Activated naive CD8-positive, alpha-beta T cell treated with anti-CD3 and anti-CD28 coated beads, Interleukin-2, amount 10 ng/mL, durations not matched to agents 7 days and 5 days (primary cell): ENCODE measurements around the gene TBCE. TPM values are rescaled to one million over a fixed set of nuclear protein-coding genes. Genes with fewer than 3 reads are reported as not detected.
A peak's percentile ranks its signal among the peaks of the same experiment; 100 is the strongest.
"Not testable (repeated sequence)": the region's sequence is repeated elsewhere in the genome, so short reads cannot be mapped to it uniquely, and the experiment has no call there.

Experiments used
- ATAC-seq: fragments of 150-1000 bp; cut with Tn5 transposase; one replicate; pipeline ENCODE4 v1.10.0; 2021; ENCODE audit warnings: low read depth, moderate library complexity
- POLR2A ChIA-PET: fragments of 350-600 bp; sonication (Branson Sonifier 250); formaldehyde crosslinking; loops from one replicate; lab custom pipeline; 2021; ENCODE audit warnings: antibody characterized with exemption; lab: Charles Lee
- DNase-seq: peaks from one replicate; pipeline ENCODE4 v3.0.0; 2021
- H3K27ac Mint-ChIP-seq: one replicate; pipeline ENCODE4 v1.8.0; 2022; ENCODE audit warnings: mild to moderate bottlenecking, mixed read lengths
- H3K27me3 Mint-ChIP-seq: one replicate; pipeline ENCODE4 v1.8.0; 2022; ENCODE audit warnings: mild to moderate bottlenecking, moderate library complexity, mixed read lengths
- H3K36me3 Mint-ChIP-seq: one replicate; pipeline ENCODE4 v1.8.0; 2021; ENCODE audit warnings: mild to moderate bottlenecking, mixed read lengths
- H3K4me1 Mint-ChIP-seq: one replicate; pipeline ENCODE4 v1.8.0; 2021; ENCODE audit warnings: mixed read lengths
- H3K4me3 Mint-ChIP-seq: one replicate; pipeline ENCODE4 v1.8.0; 2022; ENCODE audit warnings: mild to moderate bottlenecking, moderate library complexity, mixed read lengths
- H3K9me3 Mint-ChIP-seq: one replicate; pipeline ENCODE4 v1.8.0; 2021; ENCODE audit warnings: mixed read lengths
- total RNA-seq, 2 experiments: library from RNA; stranded (reverse); gene quantifications; one replicate each; pipeline ENCODE4 v1.2.3, GENCODE V29; 2021

Gene TBCE
- total RNA-seq, 2 experiments from 2014 or later, result 29.8 to 30.3 TPM

DNA sequence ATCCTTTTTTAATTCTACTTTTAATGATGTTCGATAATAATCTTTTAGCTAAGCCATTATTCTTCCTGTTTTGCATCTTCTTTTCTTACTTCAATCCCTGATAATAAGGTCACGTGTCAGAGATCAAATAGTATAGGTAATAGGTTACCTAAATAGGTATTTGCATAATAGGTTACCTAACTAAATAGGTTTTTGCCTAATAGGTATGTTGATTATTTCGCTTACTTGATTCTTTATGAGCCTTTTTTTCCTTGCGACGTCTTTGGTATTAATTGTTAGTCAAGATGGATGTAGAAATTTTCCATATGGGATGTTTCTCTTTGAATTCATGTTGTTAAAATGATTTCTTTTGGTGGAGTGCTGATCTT lies 36.3 kb upstream of the TBCE start:
- H3K4me1 Mint-ChIP-seq, result peaks cover 21% of the 10 kb centered on the region
- POLR2A ChIA-PET, result interaction anchor here (1.7 kb wide), 1 partner anchor 10 kb away, joined by 4 read pairs; no protein-coding TSS in a partner anchor
- H3K9me3 Mint-ChIP-seq, result no peaks in the 10 kb centered on the region
- DNase-seq (no peak), ATAC-seq (no peak)
- peak overlapping the region; percentile 54 for H3K27ac Mint-ChIP-seq
- H3K4me3 Mint-ChIP-seq, result no peak overlapping the region
- no peaks in the 10 kb centered on the region for H3K27me3 Mint-ChIP-seq
- H3K36me3 Mint-ChIP-seq, result peaks cover 15% of the 10 kb centered on the region

DNA sequence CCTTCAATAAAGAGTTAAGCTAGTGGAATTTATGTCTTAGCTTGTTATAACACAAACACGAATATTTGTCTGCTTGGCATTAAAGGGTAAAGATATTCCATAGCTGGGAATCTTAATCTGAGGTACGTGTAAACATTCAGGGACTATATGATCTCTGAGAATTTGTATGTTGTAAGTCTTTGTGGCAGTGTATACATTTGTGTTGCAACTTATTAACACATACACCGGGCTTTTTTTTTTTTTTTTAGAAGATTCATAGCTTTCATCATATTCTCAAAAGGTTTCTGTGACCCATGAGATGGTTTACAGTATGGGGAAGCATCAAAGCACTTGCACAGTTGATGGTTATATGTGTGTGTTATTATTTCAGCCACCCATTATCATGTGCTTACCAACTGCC lies 35.8 kb upstream of the TBCE start:
- Mint-ChIP-seq H3K36me3 (peaks cover 15% of the 10 kb centered on the region), H3K27me3 (no peaks in the 10 kb centered on the region), H3K4me3 (no peak overlapping the region), H3K4me1 (peaks cover 21% of the 10 kb centered on the region), H3K27ac (peak overlapping the region; percentile 54), H3K9me3 (no peaks in the 10 kb centered on the region)
- POLR2A ChIA-PET, result interaction anchor here (1.7 kb wide), 1 partner anchor 9 kb away, joined by 4 read pairs; no protein-coding TSS in a partner anchor
- ATAC-seq (no peak), DNase-seq (no peak)

DNA sequence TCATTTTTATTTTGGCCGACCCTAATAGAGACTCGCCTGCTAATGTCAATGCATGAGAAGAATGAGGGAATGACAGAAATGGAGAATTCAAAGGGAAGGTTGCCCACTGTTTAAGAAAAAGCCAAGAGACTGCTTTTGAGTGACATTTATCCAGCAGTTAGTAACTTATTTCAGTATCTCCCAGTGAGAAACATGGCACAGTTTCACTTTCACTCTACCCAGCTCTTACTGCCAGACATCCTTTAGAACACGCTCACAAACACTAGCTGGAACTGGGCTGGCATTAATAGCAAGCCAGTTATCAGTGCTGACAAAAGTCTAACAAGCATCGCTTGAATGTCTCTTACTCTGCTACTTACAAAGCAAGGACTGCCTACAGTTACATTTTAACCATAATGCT lies 30.3 kb upstream of the TBCE start:
- Mint-ChIP-seq H3K27ac (peak overlapping the region; percentile 82), H3K4me3 (peak overlapping the region; percentile 67), H3K27me3 (no peaks in the 10 kb centered on the region), H3K9me3 (no peaks in the 10 kb centered on the region), H3K4me1 (peaks cover 26% of the 10 kb centered on the region), H3K36me3 (peaks cover 7% of the 10 kb centered on the region)
- ATAC-seq, result peak; percentile 97
- no peak for DNase-seq
- POLR2A ChIA-PET, result interaction anchor here (0.8 to 1.4 kb wide), 4 partner anchors 9 to 232 kb away, joined by 3 to 7 read pairs (median 4); partner anchors contain the start of genes ARID4B, GGPS1 and RBM34

DNA sequence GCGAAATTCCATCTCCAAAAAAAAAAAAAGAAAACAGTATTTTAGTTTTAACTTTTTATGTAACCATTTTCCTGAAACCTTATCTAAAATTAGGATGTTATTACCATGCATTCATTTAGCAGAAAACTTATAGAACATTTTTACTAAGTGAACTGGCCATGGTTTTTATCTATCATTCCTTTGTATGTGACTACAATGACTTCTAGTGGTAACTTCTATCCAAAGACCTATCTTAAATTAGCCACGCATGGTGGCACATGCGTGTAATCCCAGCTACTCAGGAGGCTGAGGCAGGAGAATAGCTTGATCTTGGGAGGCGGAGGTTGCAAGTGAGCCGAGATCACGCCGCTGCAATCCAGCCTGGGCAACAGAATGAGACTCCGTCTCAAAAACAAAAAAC lies 27.5 kb upstream of the TBCE start:
- POLR2A ChIA-PET, result interaction anchor here (0.7 to 1.2 kb wide), 2 partner anchors 9 to 437 kb away, joined by 3 to 4 read pairs; no protein-coding TSS in a partner anchor
- Mint-ChIP-seq H3K27me3 (no peaks in the 10 kb centered on the region), H3K9me3 (no peaks in the 10 kb centered on the region), H3K36me3 (peaks cover 19% of the 10 kb centered on the region), H3K4me3 (no peak overlapping the region), H3K27ac (no peak overlapping the region), H3K4me1 (peaks cover 19% of the 10 kb centered on the region)
- ATAC-seq (no peak), DNase-seq (no peak)

DNA sequence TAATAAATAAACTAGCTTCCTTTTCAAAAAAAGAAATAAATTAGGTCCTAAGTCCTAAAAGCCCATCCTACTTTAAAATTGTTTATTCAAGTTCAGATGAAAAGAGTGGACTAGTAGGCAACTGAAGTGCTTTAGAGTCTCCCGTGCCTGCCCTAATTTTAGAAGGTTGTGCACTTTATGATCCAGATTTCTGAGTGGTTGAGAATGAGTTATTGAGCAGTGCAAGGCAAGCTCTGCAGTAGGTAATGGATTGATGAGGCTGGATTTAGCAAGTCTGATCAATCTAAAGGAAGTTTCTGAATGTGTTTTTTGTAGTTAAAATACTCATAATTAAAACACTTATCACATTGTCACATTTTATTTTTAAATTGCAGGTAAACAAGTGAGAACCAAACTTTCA lies 25.9 kb upstream of the TBCE start:
- DNase-seq, result no peak
- Mint-ChIP-seq H3K9me3 (no peaks in the 10 kb centered on the region), H3K36me3 (peaks cover 22% of the 10 kb centered on the region), H3K4me3 (no peak overlapping the region), H3K27ac (no peak overlapping the region), H3K4me1 (peaks cover 12% of the 10 kb centered on the region), H3K27me3 (no peaks in the 10 kb centered on the region)
- ATAC-seq, result no peak
- POLR2A ChIA-PET, result no interaction called here

DNA sequence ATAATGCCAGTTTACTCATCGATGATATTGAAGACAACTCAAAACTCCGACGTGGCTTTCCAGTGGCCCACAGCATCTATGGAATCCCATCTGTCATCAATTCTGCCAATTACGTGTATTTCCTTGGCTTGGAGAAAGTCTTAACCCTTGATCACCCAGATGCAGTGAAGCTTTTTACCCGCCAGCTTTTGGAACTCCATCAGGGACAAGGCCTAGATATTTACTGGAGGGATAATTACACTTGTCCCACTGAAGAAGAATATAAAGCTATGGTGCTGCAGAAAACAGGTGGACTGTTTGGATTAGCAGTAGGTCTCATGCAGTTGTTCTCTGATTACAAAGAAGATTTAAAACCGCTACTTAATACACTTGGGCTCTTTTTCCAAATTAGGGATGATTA lies 25.2 kb upstream of the TBCE start:
- DNase-seq, result no peak
- H3K4me1 Mint-ChIP-seq, result peaks cover 7% of the 10 kb centered on the region
- no peak for ATAC-seq
- H3K36me3 Mint-ChIP-seq, result peaks cover 27% of the 10 kb centered on the region
- POLR2A ChIA-PET, result no interaction called here
- no peaks in the 10 kb centered on the region for H3K9me3 Mint-ChIP-seq
- no peak overlapping the region for H3K4me3 Mint-ChIP-seq
- no peak overlapping the region for H3K27ac Mint-ChIP-seq
- no peaks in the 10 kb centered on the region for H3K27me3 Mint-ChIP-seq

DNA sequence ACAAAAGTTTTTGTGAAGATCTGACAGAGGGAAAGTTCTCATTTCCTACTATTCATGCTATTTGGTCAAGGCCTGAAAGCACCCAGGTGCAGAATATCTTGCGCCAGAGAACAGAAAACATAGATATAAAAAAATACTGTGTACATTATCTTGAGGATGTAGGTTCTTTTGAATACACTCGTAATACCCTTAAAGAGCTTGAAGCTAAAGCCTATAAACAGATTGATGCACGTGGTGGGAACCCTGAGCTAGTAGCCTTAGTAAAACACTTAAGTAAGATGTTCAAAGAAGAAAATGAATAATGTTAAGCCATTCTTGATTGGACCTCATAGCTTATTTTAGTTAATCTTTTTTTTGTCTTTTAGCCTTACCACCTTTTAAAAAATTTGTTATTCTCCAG lies 24.8 kb upstream of the TBCE start:
- Mint-ChIP-seq H3K4me1 (peaks cover 4% of the 10 kb centered on the region), H3K36me3 (peaks cover 27% of the 10 kb centered on the region), H3K27ac (no peak overlapping the region), H3K4me3 (no peak overlapping the region), H3K9me3 (no peaks in the 10 kb centered on the region), H3K27me3 (no peaks in the 10 kb centered on the region)
- no peak for DNase-seq
- ATAC-seq, result no peak
- POLR2A ChIA-PET, result no interaction called here

DNA sequence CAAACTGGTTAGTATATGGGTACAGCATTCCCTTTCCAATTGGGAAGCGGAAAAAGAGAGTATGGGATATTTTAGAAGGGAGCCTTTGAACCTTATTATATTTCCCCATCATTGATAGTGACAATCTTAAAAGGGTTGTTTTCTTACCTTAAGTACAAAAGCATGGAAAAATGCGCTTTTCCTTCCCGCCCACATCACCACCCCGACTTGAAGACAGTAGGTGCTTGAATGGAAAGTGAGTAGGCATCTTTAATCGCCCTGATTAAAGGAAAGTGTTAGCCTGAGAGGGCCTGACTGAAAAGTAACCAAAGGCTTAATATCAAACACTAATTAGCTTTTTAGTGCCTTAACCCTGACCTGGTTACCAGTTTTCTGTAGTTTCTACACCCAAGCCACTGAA lies 23.5 kb upstream of the TBCE start:
- Mint-ChIP-seq H3K9me3 (no peaks in the 10 kb centered on the region), H3K36me3 (peaks cover 27% of the 10 kb centered on the region), H3K4me1 (peaks cover 1% of the 10 kb centered on the region), H3K27me3 (no peaks in the 10 kb centered on the region), H3K27ac (no peak overlapping the region), H3K4me3 (no peak overlapping the region)
- POLR2A ChIA-PET, result interaction anchor here (0.6 kb wide), 1 partner anchor 70 kb away, joined by 3 read pairs; no protein-coding TSS in a partner anchor
- DNase-seq (no peak), ATAC-seq (no peak)

DNA sequence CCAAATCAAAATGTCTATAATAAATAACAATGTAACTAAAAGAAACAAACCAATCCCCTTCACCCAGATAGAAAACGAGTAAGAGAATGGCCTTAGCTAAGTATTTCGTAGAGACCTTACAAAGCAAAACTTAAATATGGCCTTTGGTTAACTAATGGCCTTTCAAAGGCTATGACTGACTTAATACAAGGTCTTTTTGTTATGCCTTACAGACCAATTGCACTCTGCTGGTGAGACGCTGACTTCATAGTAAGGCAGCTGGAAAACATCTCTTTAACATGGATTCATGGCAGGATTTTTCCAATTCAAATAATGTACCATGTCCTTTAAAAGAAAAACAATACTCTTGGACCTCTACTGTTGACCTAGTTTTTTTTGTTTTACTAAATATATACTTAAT lies 15.8 kb upstream of the TBCE start:
- POLR2A ChIA-PET, result no interaction called here
- Mint-ChIP-seq H3K36me3 (peaks cover 3% of the 10 kb centered on the region), H3K27ac (no peak overlapping the region)

DNA sequence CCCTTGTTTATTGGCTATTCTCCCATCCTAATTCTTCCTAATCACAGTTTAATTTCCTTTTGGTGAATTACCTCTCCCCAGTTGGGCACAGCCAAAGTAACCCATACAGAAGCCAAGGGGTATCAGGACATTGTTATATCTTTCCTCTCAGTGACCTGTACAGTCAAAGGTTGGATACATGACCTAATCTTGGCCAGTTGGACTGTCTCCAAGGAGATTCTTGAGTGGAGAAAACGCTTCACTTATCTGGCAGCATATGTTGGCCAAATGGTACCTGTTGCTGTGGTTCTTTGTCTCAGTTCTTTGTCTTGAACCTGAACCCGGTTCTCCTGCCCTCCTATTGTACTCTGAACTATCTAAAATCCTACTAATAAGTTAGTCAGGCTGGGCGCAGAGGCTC lies 15.3 kb upstream of the TBCE start:
- POLR2A ChIA-PET, result no interaction called here
- Mint-ChIP-seq H3K36me3 (peaks cover under 1% of the 10 kb centered on the region), H3K4me1 (no peaks in the 10 kb centered on the region), H3K27ac (no peak overlapping the region), H3K4me3 (no peak overlapping the region), H3K27me3 (peaks cover 6% of the 10 kb centered on the region), H3K9me3 (peaks cover 2% of the 10 kb centered on the region)
- no peak for ATAC-seq
- DNase-seq, result no peak

More for the DNA sequence above, 15.8 kb upstream of the TBCE start:
- DNase-seq, result no peak
- no peak overlapping the region for H3K4me3 Mint-ChIP-seq
- H3K4me1 Mint-ChIP-seq, result no peaks in the 10 kb centered on the region
- ATAC-seq, result no peak
- H3K27me3 Mint-ChIP-seq, result peaks cover 4% of the 10 kb centered on the region
- H3K9me3 Mint-ChIP-seq, result peaks cover 2% of the 10 kb centered on the region

DNA sequence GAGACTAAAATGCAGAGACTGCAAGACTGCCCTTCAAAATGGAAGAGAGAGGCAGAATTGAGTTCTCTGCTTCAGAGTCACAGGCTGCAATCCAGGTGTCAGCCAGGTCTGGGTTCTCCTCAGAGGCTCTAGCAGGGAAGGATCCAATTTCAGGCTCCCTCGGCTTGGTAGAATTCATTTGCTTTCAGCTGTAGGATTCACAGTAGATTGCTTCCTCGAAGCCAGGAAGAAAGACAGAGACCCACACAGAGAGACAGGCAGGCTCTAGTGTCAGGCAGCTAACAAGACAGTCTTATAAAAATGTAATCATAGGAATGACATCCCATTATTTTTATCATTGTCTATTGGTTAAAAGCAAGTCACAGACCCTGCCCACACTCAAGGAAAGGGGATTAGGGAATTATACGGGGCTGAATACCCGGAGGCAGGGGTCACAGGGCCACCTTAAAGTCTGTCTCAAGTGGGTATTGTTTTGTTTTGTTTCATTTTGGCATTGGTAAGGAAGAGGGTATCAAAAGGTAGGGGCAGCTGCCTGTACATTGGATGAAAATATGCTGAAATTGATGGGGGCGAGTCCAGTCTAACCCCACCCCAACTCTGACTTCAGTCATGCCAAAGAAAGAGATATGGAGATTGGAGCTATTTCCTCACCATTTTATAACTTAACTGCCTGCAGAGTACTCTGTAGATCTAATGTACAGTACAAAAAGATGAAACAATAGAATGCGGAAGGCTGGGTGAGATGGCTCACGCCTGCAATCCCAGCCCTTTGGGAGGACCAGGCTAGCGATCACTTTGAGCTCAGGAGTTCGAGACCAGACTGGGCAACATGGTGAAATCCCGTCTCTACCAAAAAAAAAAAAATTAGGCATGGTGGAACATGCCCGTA lies 9.5 kb upstream of the TBCE start:
- POLR2A ChIA-PET, result no interaction called here
- ATAC-seq, result no peak
- Mint-ChIP-seq H3K27ac (no peak overlapping the region), H3K27me3 (peaks cover 9% of the 10 kb centered on the region), H3K4me1 (peaks cover 3% of the 10 kb centered on the region), H3K4me3 (no peak overlapping the region), H3K36me3 (no peaks in the 10 kb centered on the region), H3K9me3 (no peaks in the 10 kb centered on the region)
- DNase-seq, result no peak

DNA sequence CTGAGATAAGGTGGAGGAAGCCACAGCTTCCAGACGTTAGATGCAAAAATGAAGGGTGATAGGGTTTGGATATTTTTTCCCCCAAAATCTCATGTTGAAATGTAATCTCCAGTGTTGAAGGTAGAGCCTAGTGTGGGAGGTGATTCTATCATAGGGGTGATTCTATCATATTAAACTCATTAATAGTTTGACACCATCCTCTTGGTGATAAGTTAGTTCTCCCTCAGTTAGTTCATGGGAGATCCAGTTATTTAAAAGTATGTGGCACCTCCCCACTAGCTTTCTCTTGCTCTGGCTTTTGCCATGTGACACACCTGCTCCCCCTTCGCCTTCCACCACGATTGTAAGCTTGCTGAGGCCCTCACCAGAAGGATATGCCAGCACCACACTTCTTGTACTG lies 8.3 kb upstream of the TBCE start:
- Mint-ChIP-seq H3K36me3 (no peaks in the 10 kb centered on the region), H3K27me3 (peaks cover 8% of the 10 kb centered on the region), H3K27ac (no peak overlapping the region), H3K9me3 (no peaks in the 10 kb centered on the region), H3K4me1 (peaks cover 3% of the 10 kb centered on the region), H3K4me3 (no peak overlapping the region)
- DNase-seq (no peak), ATAC-seq (no peak)
- POLR2A ChIA-PET, result no interaction called here

DNA sequence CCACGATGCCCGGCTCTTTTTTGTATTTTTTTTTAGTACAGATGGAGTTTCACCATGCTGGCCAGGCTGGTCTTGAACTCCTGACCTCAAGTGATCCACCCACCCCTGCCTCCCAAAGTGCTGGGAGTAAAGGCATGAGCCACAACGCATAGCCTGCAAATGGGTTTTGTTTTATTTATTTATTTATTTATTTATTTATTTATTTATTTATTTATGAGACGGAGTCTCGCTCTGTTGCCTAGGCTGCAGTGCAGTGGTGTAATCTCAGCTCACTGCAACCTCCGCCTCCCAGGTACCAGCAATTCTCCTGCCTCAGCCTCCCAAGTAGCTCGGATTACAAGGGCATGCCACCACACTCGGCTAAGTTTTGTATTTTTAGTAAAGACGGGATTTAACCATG lies 3.0 kb upstream of the TBCE start:
- H3K4me3 Mint-ChIP-seq, H3K27me3 Mint-ChIP-seq, H3K36me3 Mint-ChIP-seq, ATAC-seq, H3K27ac Mint-ChIP-seq, DNase-seq, POLR2A ChIA-PET, H3K9me3 Mint-ChIP-seq: not testable (repeated sequence)
- peaks cover 17% of the 10 kb centered on the region for H3K4me1 Mint-ChIP-seq

DNA sequence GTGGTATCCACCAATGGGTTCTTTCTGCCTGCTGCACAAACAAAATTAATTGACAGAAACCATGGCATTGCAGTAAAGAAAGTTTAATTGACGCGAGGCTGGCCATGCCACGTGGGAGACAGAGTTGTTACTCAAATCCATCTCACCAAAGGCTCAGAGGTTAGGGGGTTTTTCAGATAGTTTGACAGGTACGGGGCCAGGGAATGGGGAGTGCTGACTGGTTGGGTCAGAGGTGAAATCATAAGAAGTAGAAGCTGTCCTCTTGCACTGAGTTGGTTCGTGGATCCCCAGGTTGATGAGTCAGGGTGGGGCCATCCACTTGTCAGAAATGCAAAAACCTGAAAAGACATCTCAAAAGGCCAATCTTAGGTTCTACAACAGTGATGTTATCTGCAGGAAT lies 941 bp upstream of the TBCE start:
- Mint-ChIP-seq H3K27me3 (no peaks in the 10 kb centered on the region), H3K27ac (peak overlapping the region; percentile 56), H3K9me3 (no peaks in the 10 kb centered on the region), H3K4me3 (peak overlapping the region; percentile 99), H3K36me3 (peaks cover 3% of the 10 kb centered on the region), H3K4me1 (peaks cover 20% of the 10 kb centered on the region)
- no peak for DNase-seq
- ATAC-seq, result no peak
- POLR2A ChIA-PET, result no interaction called here
